Testis (tissue), 2 donors: ENCODE data around the gene UBE2D4.

Experiments used
- POLR2A ChIP-seq: fragments of 450-650 bp; IDR thresholded peaks from one replicate; pipeline ENCODE4 v1.6.1; 2017; ENCODE audit warnings: antibody characterized with exemption, mild to moderate bottlenecking, moderate library complexity
- TF ChIP-seq, protein P1 (sequence below), 3 experiments: fragments of 450-650 bp in 2 of 3; fragments of 200-600 bp in 1 of 3; sonication (generic) in 1 of 3; IDR thresholded peaks; one replicate each; pipeline ENCODE4 v1.5.1; 2016 to 2019; ENCODE audit warnings: antibody characterized with exemption in 3 of 3, mild to moderate bottlenecking in 2 of 3, moderate library complexity in 1 of 3

DNA sequence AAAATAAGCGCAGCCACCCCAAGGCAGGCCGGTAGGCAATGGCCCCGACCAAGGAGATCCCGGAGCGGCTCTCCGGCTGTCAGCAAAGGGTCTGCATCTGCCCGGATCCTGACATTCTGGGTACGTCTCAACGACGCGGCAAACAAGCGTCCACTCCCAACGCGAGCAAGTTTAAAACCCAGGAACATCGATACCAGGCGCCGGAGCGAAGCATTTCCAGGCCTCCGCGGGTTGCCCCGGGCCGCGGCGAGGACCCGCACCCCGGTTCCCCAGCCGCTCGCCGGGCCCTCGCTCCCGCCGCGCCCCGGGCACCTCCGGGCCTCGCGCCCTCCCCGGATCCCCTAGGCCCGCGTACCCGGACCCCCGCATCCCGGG is 20.3 kb upstream of the UBE2D4 start:
- TF ChIP-seq, protein P1, sequence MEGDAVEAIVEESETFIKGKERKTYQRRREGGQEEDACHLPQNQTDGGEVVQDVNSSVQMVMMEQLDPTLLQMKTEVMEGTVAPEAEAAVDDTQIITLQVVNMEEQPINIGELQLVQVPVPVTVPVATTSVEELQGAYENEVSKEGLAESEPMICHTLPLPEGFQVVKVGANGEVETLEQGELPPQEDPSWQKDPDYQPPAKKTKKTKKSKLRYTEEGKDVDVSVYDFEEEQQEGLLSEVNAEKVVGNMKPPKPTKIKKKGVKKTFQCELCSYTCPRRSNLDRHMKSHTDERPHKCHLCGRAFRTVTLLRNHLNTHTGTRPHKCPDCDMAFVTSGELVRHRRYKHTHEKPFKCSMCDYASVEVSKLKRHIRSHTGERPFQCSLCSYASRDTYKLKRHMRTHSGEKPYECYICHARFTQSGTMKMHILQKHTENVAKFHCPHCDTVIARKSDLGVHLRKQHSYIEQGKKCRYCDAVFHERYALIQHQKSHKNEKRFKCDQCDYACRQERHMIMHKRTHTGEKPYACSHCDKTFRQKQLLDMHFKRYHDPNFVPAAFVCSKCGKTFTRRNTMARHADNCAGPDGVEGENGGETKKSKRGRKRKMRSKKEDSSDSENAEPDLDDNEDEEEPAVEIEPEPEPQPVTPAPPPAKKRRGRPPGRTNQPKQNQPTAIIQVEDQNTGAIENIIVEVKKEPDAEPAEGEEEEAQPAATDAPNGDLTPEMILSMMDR (IDR thresholded peaks at IDR 0.05): no peak
- TF ChIP-seq POLR2A: no peak
